NCI-H82 (cell line): ENCODE results near the gene IFT25.
"Not testable (repeated sequence)": the region's sequence is repeated elsewhere in the genome, so short reads cannot be mapped to it uniquely, and the experiment has no call there.

Source experiments
- DNase-seq: peaks from one replicate; lab custom pipeline; 2025; lab: John Stamatoyannopoulos, UW

IFT25 gene

GRCh38 chr1:53883600-53883999 lies 61.9 kb downstream of the IFT25 start:
- not testable (repeated sequence) for DNase-seq

DNA sequence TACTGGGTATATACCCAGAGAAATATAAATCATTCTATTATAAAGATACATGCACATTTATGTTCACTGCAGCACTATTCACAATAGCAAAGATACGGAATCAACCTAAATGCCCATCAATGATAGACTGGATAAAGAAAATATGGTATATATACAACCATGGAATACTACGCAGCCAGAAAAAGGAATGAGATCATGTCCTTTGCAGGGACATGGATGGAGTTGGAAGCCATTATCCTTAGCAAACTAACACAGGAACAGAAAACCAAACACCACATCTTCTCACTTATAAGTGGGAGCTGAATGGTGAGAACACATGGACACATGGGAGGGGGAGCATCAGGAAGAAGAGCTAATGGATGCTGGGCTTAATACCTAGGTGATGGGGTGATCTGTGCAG lies 63.6 kb downstream of the IFT25 start:
- DNase-seq = not testable (repeated sequence)

DNA sequence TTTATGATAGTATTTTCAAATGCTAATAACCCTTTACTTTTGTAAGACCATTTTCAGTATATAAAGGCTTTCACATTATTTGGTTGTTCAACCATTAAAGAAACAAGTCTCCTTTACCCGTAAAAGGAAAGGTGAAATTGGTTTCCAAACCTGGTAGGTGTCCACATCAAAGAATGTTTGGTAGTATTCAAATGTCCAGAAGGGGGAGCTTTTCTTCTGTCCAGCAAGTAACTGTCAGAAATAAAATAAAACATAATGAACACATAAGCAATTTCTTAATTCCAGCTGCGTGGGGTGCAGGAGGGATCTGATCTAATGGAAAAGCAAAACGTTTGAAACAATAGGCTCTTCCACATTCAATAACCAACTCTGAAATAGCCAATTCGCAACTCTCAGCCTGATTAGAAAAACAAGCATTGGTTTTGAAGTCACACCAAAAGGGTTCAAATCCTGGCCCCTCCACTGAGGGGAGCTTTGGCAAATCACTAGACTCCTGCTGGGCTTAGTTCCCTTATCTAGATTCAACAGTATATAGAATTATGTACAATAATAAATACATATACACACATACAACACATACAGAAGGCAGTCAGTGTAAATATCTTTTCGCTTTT lies 66.9 kb downstream of the IFT25 start:
- peak; percentile 68 for DNase-seq

- not testable (repeated sequence) for DNase-seq
Observed at GRCh38 chr1:53875150-53875549, 70.3 kb downstream of the IFT25 start.

- DNase-seq = no peak
Observed at GRCh38 chr1:53871773-53872484, 73.6 kb downstream of the IFT25 start.
